Stimulated activated CD4-positive, alpha-beta T cell treated with anti-CD3 and anti-CD28 coated beads, TNF-alpha, amount 100 ng/mL, for 24 hours (primary cell): ENCODE results near the gene FAM50B.

ENCODE experiments used
- DNase-seq, 3 experiments: peaks; one replicate each; pipeline ENCODE4 v3.0.0-alpha.2; 2020; ENCODE audit warnings: low read depth in 3 of 3

Gene FAM50B

GRCh38 chr6:3871939-3872338, 22.8 kb downstream of the FAM50B start:
- no peak for DNase-seq

DNA sequence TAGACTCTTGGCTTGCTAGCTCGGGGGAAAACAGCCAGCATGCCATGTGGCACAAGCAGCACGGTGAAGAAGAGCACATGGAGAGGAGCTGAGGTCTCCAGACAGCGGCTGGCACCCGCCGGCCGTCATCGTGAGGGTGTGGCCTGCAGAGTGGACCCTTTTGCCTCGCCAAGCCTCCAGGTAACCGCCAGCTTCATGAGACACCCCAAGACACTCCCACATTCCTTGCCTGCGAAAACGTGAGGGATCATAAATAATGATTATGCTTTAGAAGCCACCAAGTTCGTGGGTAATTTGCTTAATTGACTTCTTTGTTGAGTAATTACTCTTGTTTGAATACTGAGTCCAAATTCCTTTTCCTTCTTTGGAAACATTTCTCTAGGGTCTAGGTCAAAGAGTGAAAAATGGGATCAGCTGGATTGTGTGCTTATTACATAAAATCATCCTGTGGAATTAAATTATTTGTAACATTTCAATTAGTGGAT, 23.2 kb downstream of the FAM50B start:
- DNase-seq, result no peak

- no peak for DNase-seq
These were observed 23.9 kb downstream of the FAM50B start for GRCh38 chr6:3873051-3873450.

DNA sequence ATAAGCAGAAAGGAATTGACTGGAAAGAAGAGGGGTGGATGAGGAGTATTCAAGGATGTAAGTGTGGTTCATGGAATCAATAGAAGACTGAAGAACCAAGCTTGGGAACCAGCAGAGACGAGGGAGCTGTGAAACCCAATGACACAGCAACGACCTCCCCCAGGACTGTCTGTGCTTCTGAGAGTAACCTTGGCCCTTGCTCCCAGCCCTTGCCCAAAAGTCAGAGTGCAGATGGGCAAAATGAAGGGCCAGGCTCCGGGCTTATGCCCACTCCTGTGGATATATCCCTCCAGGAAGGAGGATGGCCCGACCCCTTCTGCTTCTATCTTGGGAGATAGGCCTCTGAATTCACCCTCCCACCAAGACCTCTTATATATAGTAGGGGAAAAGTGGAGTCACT, 24.9 kb downstream of the FAM50B start:
- DNase-seq, result no peak

- no peak for DNase-seq
These were observed 26.3 kb downstream of the FAM50B start for GRCh38 chr6:3875486-3875885.

GRCh38 chr6:3876101-3876500, 26.9 kb downstream of the FAM50B start:
- no peak for DNase-seq

GRCh38 chr6:3876866-3877265, 27.7 kb downstream of the FAM50B start:
- DNase-seq, result no peak

DNA sequence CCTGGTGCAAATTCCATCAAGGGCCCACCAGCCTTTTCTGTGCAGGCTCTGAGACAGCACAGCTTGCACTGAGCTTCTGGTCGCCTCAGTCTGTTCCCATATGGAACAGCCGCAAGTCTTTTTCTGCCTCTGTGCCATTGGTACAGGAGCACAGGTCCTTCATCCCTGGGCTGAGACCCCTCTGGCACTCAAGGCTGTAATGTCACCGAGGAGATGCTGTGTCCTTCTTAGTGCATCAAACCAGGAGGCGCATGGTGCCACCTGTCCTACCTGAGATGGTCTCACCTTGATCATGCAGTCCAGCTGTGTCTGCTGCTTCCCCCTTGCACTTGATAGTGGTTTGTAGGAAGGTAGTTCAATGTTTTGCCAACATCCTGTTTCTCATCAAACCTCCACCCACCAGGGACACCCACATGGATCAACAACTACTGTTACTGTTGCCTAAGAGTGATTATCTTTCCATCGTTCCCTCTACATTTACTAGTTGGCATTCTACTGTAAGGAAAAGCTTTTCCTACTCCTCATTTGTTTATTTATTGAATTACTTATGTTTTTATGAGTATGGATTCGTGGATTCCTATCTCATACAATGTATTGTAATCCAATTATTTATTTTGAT, 29.0 kb downstream of the FAM50B start:
- no peak for DNase-seq

DNA sequence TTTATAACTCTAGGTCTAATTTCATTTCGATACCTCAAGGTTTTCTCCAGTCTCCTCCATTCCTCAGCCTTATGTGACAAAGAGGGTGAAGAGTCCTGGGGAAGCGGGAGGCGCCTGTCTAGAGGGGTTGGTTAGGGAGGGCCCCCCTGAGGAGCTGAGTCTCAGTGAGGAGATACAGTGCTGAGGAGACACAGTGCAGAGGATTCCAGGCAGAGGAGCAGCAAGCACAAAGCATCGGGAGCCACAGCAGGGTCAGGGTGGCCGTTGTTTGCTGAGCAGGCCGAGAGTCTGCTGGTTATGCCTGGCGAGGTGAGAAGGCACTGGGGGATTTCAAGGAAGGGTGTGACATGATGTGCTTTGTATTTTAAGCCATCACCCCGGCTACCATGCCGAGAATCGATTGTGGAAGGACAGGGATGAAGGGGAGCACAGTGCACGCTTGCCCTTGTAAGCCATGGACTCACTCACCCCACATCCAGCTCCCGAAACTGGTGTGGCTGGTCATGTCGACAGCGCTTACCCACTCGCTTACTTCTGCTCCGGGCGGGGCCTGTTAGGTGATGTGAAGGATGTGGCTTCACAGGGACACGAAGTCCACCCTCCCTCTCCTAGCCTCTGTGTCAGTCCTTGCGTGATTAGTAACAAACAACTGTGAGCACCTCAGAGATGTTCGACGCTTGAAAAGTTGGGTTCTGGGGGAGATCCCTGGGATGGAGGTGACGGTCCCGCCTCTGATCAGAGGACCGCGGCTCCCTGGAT, 30.2 kb downstream of the FAM50B start:
- DNase-seq, result no peak

DNA sequence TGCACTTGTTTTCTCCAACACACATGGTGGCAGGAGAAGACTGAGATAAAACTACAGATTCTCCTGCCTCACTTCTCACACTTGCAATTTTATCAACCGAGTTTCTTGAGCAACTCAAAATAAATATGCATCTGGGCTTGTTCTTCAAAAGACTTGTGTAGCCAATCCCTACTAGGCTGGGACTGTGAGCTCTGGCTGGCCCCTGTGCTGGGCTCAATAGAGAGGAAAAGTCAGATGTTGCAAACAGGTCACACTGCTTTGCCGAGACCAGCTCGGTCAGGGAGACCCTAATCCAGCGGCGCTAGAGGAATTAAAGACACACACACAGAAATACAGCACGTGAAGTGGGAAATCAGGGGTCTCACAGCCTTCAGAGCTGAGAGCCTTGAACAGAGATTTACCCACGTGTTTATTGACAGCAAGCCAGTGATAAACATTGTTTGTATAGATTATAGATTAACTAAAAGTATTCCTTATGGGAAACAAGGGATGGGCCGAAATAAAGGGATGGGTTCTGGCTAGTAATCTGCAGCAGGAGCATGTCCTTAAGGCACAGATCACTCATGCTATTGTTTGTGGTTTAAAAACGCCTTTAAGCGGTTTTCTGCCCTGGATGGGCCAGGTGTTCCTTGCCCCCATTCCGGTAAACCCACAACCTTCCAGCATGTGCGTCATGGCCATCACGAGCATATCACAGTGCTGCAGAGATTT, 32.7 kb downstream of the FAM50B start:
- DNase-seq, result no peak

GRCh38 chr6:3882431-3882830, 33.3 kb downstream of the FAM50B start:
- DNase-seq, result no peak

DNA sequence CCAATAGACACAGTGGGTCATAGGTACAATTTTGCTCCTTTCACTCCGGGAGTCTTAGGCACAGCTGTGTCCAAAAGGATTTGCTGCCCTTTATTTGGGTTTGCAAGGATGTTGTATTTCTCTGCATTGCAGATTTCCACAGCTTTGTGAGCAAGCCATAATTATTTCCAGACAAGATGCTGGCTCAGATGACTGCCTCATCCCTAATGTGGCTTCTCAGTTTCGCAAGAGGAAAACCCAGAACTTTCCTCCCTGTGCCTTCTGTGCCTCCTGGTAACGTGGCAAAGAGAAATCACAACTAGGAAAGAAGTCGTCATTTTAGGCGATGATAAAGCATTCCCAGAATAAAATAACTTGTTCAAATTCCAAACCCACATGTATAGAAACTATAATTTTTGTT, 33.7 kb downstream of the FAM50B start:
- DNase-seq, result no peak

GRCh38 chr6:3884007-3884745, 35.0 kb downstream of the FAM50B start:
- DNase-seq, result no peak

- no peak for DNase-seq
These were observed 36.3 kb downstream of the FAM50B start for GRCh38 chr6:3885262-3886036.

DNA sequence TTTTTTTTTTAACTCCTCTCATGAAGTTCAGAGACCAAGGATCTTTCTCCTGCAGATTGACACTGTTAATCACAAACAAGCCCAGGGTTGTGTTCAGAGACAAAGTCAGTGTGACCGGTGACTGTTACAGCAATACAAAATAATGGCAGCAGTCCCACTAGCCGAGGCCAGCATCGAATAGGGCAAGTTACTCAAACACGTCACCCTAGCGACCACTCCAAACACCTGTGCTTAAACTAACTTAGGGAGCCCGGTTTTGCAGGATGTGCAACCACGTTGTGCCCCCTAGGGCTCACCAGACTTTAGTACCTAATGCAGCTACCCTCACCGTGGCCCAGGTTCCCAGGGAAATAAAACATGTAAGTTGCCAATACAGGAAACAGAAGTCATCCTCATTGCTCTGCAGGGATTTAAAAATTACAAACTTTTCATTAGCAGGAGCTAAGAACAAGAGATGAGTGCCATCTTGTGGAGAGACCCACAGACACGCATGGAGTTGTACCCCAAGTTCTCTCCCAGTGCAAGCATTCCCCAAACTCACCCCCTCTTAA, 38.1 kb downstream of the FAM50B start:
- DNase-seq, result no peak

- no peak for DNase-seq
These were observed 39.2 kb downstream of the FAM50B start for GRCh38 chr6:3888153-3888957.

DNA sequence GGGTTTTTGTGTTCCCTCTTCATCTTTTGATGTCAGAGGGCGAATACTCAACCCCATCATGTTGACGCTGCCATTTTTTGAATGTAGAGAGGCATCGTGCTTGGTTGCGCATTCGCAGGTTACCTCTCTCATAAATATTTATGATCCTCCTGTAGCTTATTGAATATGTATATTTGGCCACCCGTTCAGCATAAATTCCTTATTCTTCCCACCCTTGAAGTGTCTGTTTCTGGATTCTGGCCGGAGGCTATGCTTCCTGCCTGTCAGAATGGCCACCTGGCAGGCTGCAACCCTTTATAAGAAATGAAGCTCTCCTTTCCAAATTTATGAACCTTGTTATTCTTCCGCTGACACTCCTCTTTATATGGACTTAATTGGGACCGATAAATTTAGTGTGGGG, 40.9 kb downstream of the FAM50B start:
- DNase-seq, result no peak

DNA sequence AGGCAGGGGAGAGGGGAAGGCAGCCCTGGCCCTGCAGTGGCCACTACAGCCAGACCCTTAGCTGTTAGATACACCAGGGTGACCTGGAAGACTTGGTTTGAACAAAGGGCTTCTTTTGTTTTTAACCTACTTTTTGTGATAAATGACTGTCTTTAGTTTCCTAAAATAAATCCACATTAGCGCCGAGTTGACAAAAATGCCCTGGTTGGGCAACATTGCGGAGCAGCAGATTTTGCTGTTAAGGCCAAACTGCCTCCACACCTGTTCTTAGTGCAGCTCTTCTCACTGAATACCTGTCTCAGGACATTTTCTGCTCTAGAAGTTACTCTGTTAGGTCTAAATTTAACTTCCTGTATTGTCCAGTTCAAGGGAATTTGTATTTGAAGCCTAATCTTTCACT, 42.7 kb downstream of the FAM50B start:
- DNase-seq, result no peak

DNA sequence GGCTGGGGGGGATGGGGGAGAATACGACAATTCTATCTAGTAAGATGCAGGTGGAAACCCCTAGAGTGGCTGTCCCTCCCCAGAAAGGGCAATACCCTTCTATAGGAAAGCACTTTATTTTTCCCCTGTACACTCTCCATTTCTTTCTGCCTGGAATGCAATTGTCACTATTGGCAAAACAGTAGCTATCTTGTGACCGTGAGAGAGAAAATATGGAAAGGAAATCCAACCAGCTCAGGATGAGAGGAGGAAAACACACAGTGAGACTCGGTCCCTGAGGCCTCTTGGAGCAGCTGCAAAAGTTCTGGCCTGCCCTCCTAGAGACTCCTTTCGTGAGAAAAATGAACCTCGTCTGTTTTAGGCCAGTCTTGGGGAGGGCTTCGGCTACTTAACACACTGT, 43.4 kb downstream of the FAM50B start:
- no peak for DNase-seq

GRCh38 chr6:3893487-3893886, 44.3 kb downstream of the FAM50B start:
- DNase-seq, result no peak
